Smooth muscle cell (in vitro differentiated cells): ENCODE measurements around the gene MBNL2. TPM values are rescaled to one million over a fixed set of nuclear protein-coding genes. Genes with fewer than 3 reads are reported as not detected.

Source experiments
- DNase-seq: peaks from one replicate; lab custom pipeline; 2025; ENCODE audit not compliant: unreplicated experiment; lab: John Stamatoyannopoulos, UW
- H2AFZ ChIP-seq: fragments of 200-600 bp; sonication (generic); 2 replicates; pipeline ENCODE4 v1.6.0; 2016; ENCODE audit warnings: antibody characterized with exemption, low read depth, mild to moderate bottlenecking
- H3F3A ChIP-seq: fragments of 200-600 bp; sonication (generic); 2 replicates; pipeline ENCODE4 v1.6.0; 2017; ENCODE audit warnings: antibody characterized with exemption, low read depth
- H3K27ac ChIP-seq: fragments of 200-600 bp; sonication (generic); 2 replicates; pipeline ENCODE4 v1.5.1; 2016; ENCODE audit warnings: low read depth, mild to moderate bottlenecking
- H3K27me3 ChIP-seq: fragments of 200-600 bp; sonication (generic); 2 replicates; pipeline ENCODE4 v1.6.1; 2016; ENCODE audit warnings: low read depth, mild to moderate bottlenecking
- H3K36me3 ChIP-seq: fragments of 200-600 bp; sonication (generic); 2 replicates; pipeline ENCODE4 v1.5.1; 2016; ENCODE audit warnings: low read depth
- H3K4me1 ChIP-seq: fragments of 200-600 bp; sonication (generic); 2 replicates; pipeline ENCODE4 v1.5.1; 2016; ENCODE audit warnings: low read depth
- H3K4me2 ChIP-seq: fragments of 200-600 bp; sonication (generic); 2 replicates; pipeline ENCODE4 v1.6.0; 2016; ENCODE audit warnings: mild to moderate bottlenecking
- H3K4me3 ChIP-seq: fragments of 200-600 bp; sonication (generic); 2 replicates; pipeline ENCODE4 v1.5.1; 2016; ENCODE audit warnings: mild to moderate bottlenecking
- H3K79me2 ChIP-seq: fragments of 200-600 bp; sonication (generic); 2 replicates; pipeline ENCODE4 v1.6.0; 2016; ENCODE audit warnings: low read depth, mild to moderate bottlenecking
- H3K9ac ChIP-seq: fragments of 200-600 bp; sonication (generic); 2 replicates; pipeline ENCODE4 v1.6.0; 2016; ENCODE audit warnings: low read depth
- H3K9me3 ChIP-seq: fragments of 200-600 bp; sonication (generic); replicated peaks from 2 replicates; pipeline ENCODE4 v1.5.1; 2016; ENCODE audit warnings: low read depth
- H4K20me1 ChIP-seq: fragments of 200-600 bp; sonication (generic); 2 replicates; pipeline ENCODE4 v1.6.0; 2016; ENCODE audit warnings: low read depth
- CTCF ChIP-seq: fragments of 200-600 bp; sonication (generic); IDR thresholded peaks from 2 replicates; pipeline ENCODE4 v1.5.1; 2017; ENCODE audit warnings: borderline replicate concordance, mild to moderate bottlenecking, antibody characterized with exemption; ENCODE audit not compliant: insufficient read depth, poor library complexity, severe bottlenecking
- WGBS: methylation state at CpG from one replicate; pipeline ENCODE4 v1.1.7; 2016; ENCODE audit warnings: low lambda C conversion rate; 5-methylcytosine and 5-hydroxymethylcytosine counted together
- polyA plus RNA-seq: library from polyadenylated mRNA; unstranded; fragments of >200 nt; fragmentation: Nextera tagmentation; extraction: Ambion mirVana; gene quantifications from 2 replicates; pipeline ENCODE4 v1.2.1, GENCODE V29; 2016
- total RNA-seq: library from RNA; depleted of rRNA; stranded (reverse); fragments of >200 nt; gene quantifications from 2 replicates; pipeline ENCODE4 v1.2.3, GENCODE V29; 2014

The MBNL2 gene
- total and polyA plus RNA-seq, 2 experiments from 2014 or later: 33.7 to 120 TPM

GRCh38 chr13:97249093-97249795 is 27.1 kb downstream of the MBNL2 start:
- peaks cover 3% of the 10 kb centered on the region for H3K4me1 ChIP-seq
- H3K9me3 ChIP-seq: no peaks in the 10 kb centered on the region
- no peaks in the 10 kb centered on the region for H3K36me3 ChIP-seq
- H3K27ac ChIP-seq: peak overlapping the region; percentile 41
- peak overlapping the region; percentile 67 for H3K4me2 ChIP-seq
- peaks cover 66% of the 10 kb centered on the region for H4K20me1 ChIP-seq
- 73% methylated on average over 5 of the region's 5 CpGs for WGBS
- H2AFZ ChIP-seq: no peak overlapping the region
- no peak for DNase-seq
- H3K9ac ChIP-seq: peak overlapping the region; percentile 22
- peaks cover 9% of the 10 kb centered on the region for H3F3A ChIP-seq
- H3K27me3 ChIP-seq: no peaks in the 10 kb centered on the region
- peaks cover 95% of the 10 kb centered on the region for H3K79me2 ChIP-seq
- no peak for TF ChIP-seq CTCF
- H3K4me3 ChIP-seq: no peak overlapping the region

- no peak for DNase-seq
- WGBS: 68% methylated on average over 3 of the region's 3 CpGs
- H3K4me1 ChIP-seq: peaks cover 4% of the 10 kb centered on the region
- no peak for TF ChIP-seq CTCF
- peaks cover 94% of the 10 kb centered on the region for H3K79me2 ChIP-seq
- H3K4me2 ChIP-seq: peak overlapping the region; percentile 67
- no peaks in the 10 kb centered on the region for H3K27me3 ChIP-seq
- H3K4me3 ChIP-seq: no peak overlapping the region
- peak overlapping the region; percentile 41 for H3K27ac ChIP-seq
- no peaks in the 10 kb centered on the region for H3K36me3 ChIP-seq
- peaks cover 9% of the 10 kb centered on the region for H3F3A ChIP-seq
- no peak overlapping the region for H2AFZ ChIP-seq
- H3K9me3 ChIP-seq: no peaks in the 10 kb centered on the region
- peaks cover 59% of the 10 kb centered on the region for H4K20me1 ChIP-seq
- no peak overlapping the region for H3K9ac ChIP-seq
Measured at GRCh38 chr13:97249796-97250495, 27.8 kb downstream of the MBNL2 start.

GRCh38 chr13:97250560-97250959 is 28.4 kb downstream of the MBNL2 start:
- Histone ChIP-seq H3K9me3 (no peaks in the 10 kb centered on the region), H3K36me3 (no peaks in the 10 kb centered on the region), H3K4me3 (no peak overlapping the region), H3F3A (peaks cover 13% of the 10 kb centered on the region), H3K9ac (no peak overlapping the region), H3K27me3 (no peaks in the 10 kb centered on the region), H3K27ac (peak overlapping the region; percentile 41), H3K79me2 (peaks cover 88% of the 10 kb centered on the region), H3K4me1 (peaks cover 10% of the 10 kb centered on the region), H4K20me1 (peaks cover 52% of the 10 kb centered on the region), H3K4me2 (peak overlapping the region; percentile 67), H2AFZ (no peak overlapping the region)
- TF ChIP-seq CTCF: no peak
- DNase-seq: no peak
